ENCODE data around the gene FIBIN. TPM values are rescaled to one million over a fixed set of nuclear protein-coding genes. Genes with fewer than 3 reads are reported as not detected.

FIBIN gene
- total and polyA plus RNA-seq, 2 donors (not counting 3 experiments of a cell fraction or from before 2014, with no cell fraction given), result not detected

- TF ChIP-seq GATA2 (IDR thresholded peaks at IDR 0.05; ENCODE audit: insufficient read depth, insufficient read length, low read depth, low read length) (no peak), FOS (IDR thresholded peaks at IDR 0.05; ENCODE audit: borderline replicate concordance, insufficient read depth, low read length) (no peak), POLR2AphosphoS5 (IDR thresholded peaks at IDR 0.05; ENCODE audit: insufficient read depth, low read depth, low read length) (no peak), POLR2A (IDR thresholded peaks at IDR 0.05; ENCODE audit: low read depth, low read length) (no peak), JUN (IDR thresholded peaks at IDR 0.05; ENCODE audit: borderline replicate concordance, insufficient read depth, insufficient read length, low read depth) (no peak), EZH2 (IDR thresholded peaks at IDR 0.05; ENCODE audit: borderline replicate concordance, low read depth, low read length, severe bottlenecking) (no peak), CTCF (IDR thresholded peaks at IDR 0.05; ENCODE audit: extremely low read depth in 1 of 2, insufficient read depth in 1 of 2, low read depth in 1 of 2, low read length in 2 of 2) (no peak), MYC (IDR thresholded peaks at IDR 0.05; ENCODE audit: low read depth, low read length) (no peak)
- TF ChIP-seq, protein P1, sequence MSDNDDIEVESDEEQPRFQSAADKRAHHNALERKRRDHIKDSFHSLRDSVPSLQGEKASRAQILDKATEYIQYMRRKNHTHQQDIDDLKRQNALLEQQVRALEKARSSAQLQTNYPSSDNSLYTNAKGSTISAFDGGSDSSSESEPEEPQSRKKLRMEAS (IDR thresholded peaks at IDR 0.05; ENCODE audit: insufficient read depth, insufficient read length), result no peak
- intact Hi-C loops (cut with micrococcal nuclease) (no loop called here), dilution Hi-C loops (cut with MboI; ENCODE audit: extremely low pct_ligation_motif_present, low sequenced_read_pairs) (no loop called here)
- no TSS peak for BruUV-seq (replicated peaks)
- no peaks in the 10 kb centered on the region for H3K27me3 ChIP-seq (ENCODE audit: control insufficient read depth in 2 of 2, insufficient read depth in 2 of 2, low read length in 2 of 2)
- H2AFZ ChIP-seq (ENCODE audit: low read depth, low read length), result no peak overlapping the region
- no peaks in the 10 kb centered on the region for H3K9me3 ChIP-seq (replicated peaks; ENCODE audit: control insufficient read depth, insufficient read depth, low read length)
- FAIRE-seq (no peak), DNase-seq (ENCODE audit: low read depth, low spot score) (no peak)
- H4K20me1 ChIP-seq (replicated peaks; ENCODE audit: control insufficient read depth, extremely low read depth, insufficient read depth, low read length), result no peaks in the 10 kb centered on the region
- POLR2A ChIA-PET, result no interaction called here
- no peaks in the 10 kb centered on the region for H3K4me1 ChIP-seq (ENCODE audit: control insufficient read depth, extremely low read depth, insufficient read depth, low read length)
- no peak overlapping the region for H3K4me2 ChIP-seq (ENCODE audit: insufficient read depth, low read length)
- no peaks in the 10 kb centered on the region for H3K79me2 ChIP-seq (ENCODE audit: control insufficient read depth, insufficient read depth, low read length)
- CTCF ChIA-PET, result no interaction called here
- H3K9ac ChIP-seq (replicated peaks; ENCODE audit: extremely low read depth, insufficient read depth, low read length), result no peak overlapping the region
- H3K36me3 ChIP-seq (ENCODE audit: control insufficient read depth in 2 of 2, extremely low read depth in 1 of 2, insufficient read depth in 2 of 2, low read length in 2 of 2), result no peaks in the 10 kb centered on the region
- no peak overlapping the region for H3K4me3 ChIP-seq (replicated peaks in 1 of 3; ENCODE audit: insufficient read depth in 1 of 3, low read depth in 1 of 3, low read length in 3 of 3)
- H3K27ac ChIP-seq (ENCODE audit: insufficient read depth, low read depth, low read length), result no peak overlapping the region
- no peaks in the 10 kb centered on the region for H3K9me1 ChIP-seq (replicated peaks; ENCODE audit: control insufficient read depth, extremely low read depth, insufficient read depth, low read length)
Measured at GRCh38 chr11:26958702-26959049, 35.2 kb upstream of the FIBIN start.

All from endothelial cell of umbilical vein (primary cell).